HepG2 (cell line): ENCODE data around the gene RPS14. TPM values are rescaled to one million over a fixed set of nuclear protein-coding genes. Genes with fewer than 3 reads are reported as not detected.

ENCODE experiments used
- ATAC-seq: fragments of 200-7000 bp; cut with Tn5 transposase; 3 replicates; pipeline ENCODE4 v1.9.1; 2020; ENCODE audit warnings: mild to moderate bottlenecking, moderate library complexity
- BruUV-seq: library from RNA; stranded (reverse); fragments of 400-500 nt; replicated peaks from 2 replicates; lab custom pipeline; 2021; lab: Mats Ljungman, UMichigan
- CTCF ChIA-PET: fragments of 300-600 bp; formaldehyde crosslinking; extraction: SDS; loops from one replicate; lab custom pipeline; 2021; ENCODE audit warnings: low total read pairs, inconsistent platforms, low intra/inter-chr PET ratio; lab: Yijun Ruan, JAX
- POLR2A ChIA-PET: fragments of 350-600 bp; sonication (Branson Sonifier 250); formaldehyde crosslinking; loops from one replicate; lab custom pipeline; 2020; ENCODE audit warnings: antibody characterized with exemption, inconsistent platforms; lab: Yijun Ruan, JAX
- DNase-seq: peaks from one replicate; pipeline ENCODE4 v3.0.0-alpha.2; 2015; ENCODE audit warnings: low spot score
- FAIRE-seq: peaks from 3 replicates; lab custom pipeline; 2011; peaks lifted over from hg19 to GRCh38; lab: Jason Lieb, UNC
- H2AFZ ChIP-seq: one replicate; pipeline ENCODE4 v1.6.1; 2011; ENCODE audit warnings: low read length, inconsistent platforms
- H3K27ac ChIP-seq: fragments of 300-600 bp; 3 replicates; pipeline ENCODE4 v1.8.0; 2011; ENCODE audit warnings: mixed run types, mild to moderate bottlenecking, mixed read lengths, low read length, inconsistent platforms; ENCODE audit not compliant: insufficient read depth; ENCODE audit errors: extremely low read length
- H3K27me3 ChIP-seq, 2 experiments: fragments of 200-600 bp in 1 of 2; 2 replicates in 1 of 2; 3 replicates in 1 of 2; pipeline versions ENCODE4 v1.6.0 to v1.8.0; 2011; ENCODE audit warnings: low read length in 2 of 2, mild to moderate bottlenecking in 2 of 2, moderate library complexity in 2 of 2, inconsistent platforms in 1 of 2; ENCODE audit not compliant: insufficient read depth in 2 of 2, control insufficient read depth in 1 of 2
- H3K36me3 ChIP-seq, 2 experiments: fragments of 200-600 bp in 1 of 2; replicated peaks in 1 of 2; 2 replicates in 1 of 2; 3 replicates in 1 of 2; pipeline versions ENCODE4 v1.5.1 to v1.8.0; 2011; ENCODE audit warnings: low read length in 2 of 2, inconsistent platforms in 1 of 2; ENCODE audit not compliant: insufficient read depth in 2 of 2, control insufficient read depth in 1 of 2
- H3K4me1 ChIP-seq: 2 replicates; pipeline ENCODE4 v1.5.1; 2012; ENCODE audit warnings: low read length, inconsistent platforms; ENCODE audit not compliant: insufficient read depth
- H3K4me2 ChIP-seq: 2 replicates; pipeline ENCODE4 v1.6.0; 2011; ENCODE audit warnings: low read depth, low read length, inconsistent platforms
- H3K4me3 ChIP-seq, 3 experiments: fragments of 200-600 bp in 1 of 3; sonication (generic), shearing (Covaris generic) in 1 of 3; replicated peaks in 1 of 3; 2 replicates each; pipeline ENCODE4 v1.5.1; 2011 to 2016; ENCODE audit warnings: low read length in 3 of 3, inconsistent platforms in 2 of 3, low read depth in 2 of 3, mild to moderate bottlenecking in 2 of 3, control low read depth in 1 of 3, mixed read lengths in 1 of 3; ENCODE audit not compliant: insufficient read depth in 1 of 3
- H3K79me2 ChIP-seq: one replicate; pipeline ENCODE4 v1.6.1; 2011; ENCODE audit warnings: low read length, inconsistent platforms; ENCODE audit not compliant: insufficient read depth
- H3K9ac ChIP-seq: 2 replicates; pipeline ENCODE4 v1.6.0; 2011; ENCODE audit warnings: mild to moderate bottlenecking, low read depth, low read length, inconsistent platforms; ENCODE audit not compliant: insufficient read depth
- H3K9me3 ChIP-seq: 2 replicates; pipeline ENCODE4 v1.5.1; 2012; ENCODE audit warnings: mild to moderate bottlenecking, low read length
- H4K20me1 ChIP-seq: 2 replicates; pipeline ENCODE4 v1.6.0; 2011; ENCODE audit warnings: inconsistent platforms, mild to moderate bottlenecking, low read length, moderate library complexity; ENCODE audit not compliant: insufficient read depth
- ATM ChIP-seq: fragments of 450-650 bp; IDR thresholded peaks from 2 replicates; pipeline ENCODE4 v1.7.1; 2017; ENCODE audit warnings: mild to moderate bottlenecking, borderline replicate concordance
- KAT7 ChIP-seq: IDR thresholded peaks from 2 replicates; pipeline ENCODE4 v1.6.1; 2018; ENCODE audit warnings: borderline replicate concordance, missing compliant biosample characterization
- MEIS2 ChIP-seq: sonication (generic); formaldehyde crosslinking; IDR thresholded peaks from 2 replicates; pipeline ENCODE4 v1.9.0; 2021; ENCODE audit warnings: mild to moderate bottlenecking, missing genetic modification reagents
- PITX1 ChIP-seq: sonication (generic); formaldehyde crosslinking; IDR thresholded peaks from 2 replicates; pipeline ENCODE4 v1.5.1; 2020; ENCODE audit warnings: mild to moderate bottlenecking, missing genetic modification reagents
- ZNF138 ChIP-seq: sonication (generic); formaldehyde crosslinking; IDR thresholded peaks from 2 replicates; pipeline ENCODE4 v1.5.0; 2020; ENCODE audit warnings: mild to moderate bottlenecking, low read depth, missing genetic modification reagents
- ZNF20 ChIP-seq: sonication (generic); formaldehyde crosslinking; IDR thresholded peaks from 2 replicates; pipeline ENCODE4 v1.4.0; 2020; ENCODE audit warnings: mild to moderate bottlenecking, moderate library complexity, missing genetic modification reagents
- ZNF713 ChIP-seq: sonication (generic); formaldehyde crosslinking; IDR thresholded peaks from 2 replicates; pipeline ENCODE4 v1.4.0; 2020; ENCODE audit warnings: mild to moderate bottlenecking, missing genetic modification reagents
- WGBS: methylation state at CpG from one replicate; pipeline ENCODE4 v1.1.6; 2017; ENCODE audit warnings: low lambda C conversion rate; 5-methylcytosine and 5-hydroxymethylcytosine counted together
- in situ Hi-C: cut with HindIII; loops from 2 replicates; pipeline ENCODE4 v1.10.0; 2017; ENCODE audit warnings: low pct_unique_long_range_greater_than_20kb; ENCODE audit not compliant: extremely low pct_ligation_motif_present
- intact Hi-C: fragments of 100-400 bp; cut with micrococcal nuclease; formaldehyde crosslinking; loops from one replicate; pipeline ENCODE4 v1.10.0; 2022; ENCODE audit not compliant: unreplicated experiment
- polyA plus RNA-seq, 8 experiments: library from polyadenylated mRNA; depleted of rRNA in 3 of 8; stranded (reverse) in 7 of 8; unstranded in 1 of 8; fragments of >200 nt; fragmentation: Illumina TruSeq in 4 of 8; extraction: Trizol in 4 of 8; gene quantifications; 2 replicates each; pipeline versions ENCODE4 v1.2.1 to v1.2.3, GENCODE V29; 2011 to 2016; ENCODE audit warnings: low read depth in 4 of 8, missing spikeins in 1 of 8, mixed read lengths in 1 of 8; ENCODE audit not compliant: insufficient read depth in 1 of 8
- total RNA-seq, 5 experiments: library from RNA; depleted of rRNA; stranded (reverse); fragments of >200 nt; fragmentation: Illumina TruSeq; extraction: Trizol; gene quantifications; 2 replicates each; pipeline ENCODE4 v1.2.3, GENCODE V29; 2016; ENCODE audit warnings: low read depth in 1 of 5
- TF ChIP-seq, protein P1 (sequence below): sonication (generic); formaldehyde crosslinking; IDR thresholded peaks from 2 replicates; pipeline ENCODE4 v1.5.1; 2020; ENCODE audit warnings: missing genetic modification reagents, mild to moderate bottlenecking, borderline replicate concordance

The RPS14 gene
- total and polyA plus RNA-seq, 2 of the 13 experiments (the other 11 are each of a cell fraction or from before 2014, with no cell fraction given), result 2,116 to 3,295 TPM

DNA sequence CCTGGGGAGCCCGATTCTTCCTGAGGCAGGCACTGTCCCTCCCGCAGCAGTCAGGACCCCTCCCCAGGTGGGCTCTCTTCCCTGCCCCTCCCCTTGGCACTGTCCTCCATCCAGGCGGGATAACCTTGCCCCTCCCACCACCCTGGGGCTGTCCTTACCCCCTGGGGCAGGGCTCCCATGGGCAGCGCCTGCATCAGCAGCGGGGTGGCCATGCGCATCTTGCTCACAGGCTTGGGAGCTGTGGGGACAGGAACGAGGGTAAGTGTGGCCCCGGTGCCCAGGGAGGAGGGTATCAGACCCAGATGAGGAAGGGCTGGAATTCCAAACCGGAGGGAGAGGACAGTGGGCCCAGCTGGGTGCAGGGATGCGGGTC, 42.8 kb downstream of the RPS14 start:
- ATAC-seq, result no peak
- POLR2A ChIA-PET, result interaction anchor here (1.3 kb wide), 1 partner anchor 43 kb away, joined by 3 read pairs; the partner anchor contains the start of gene RPS14
- Histone ChIP-seq H3K4me3 (no peak overlapping the region), H3K27me3 (no peaks in the 10 kb centered on the region), H3K4me2 (no peak overlapping the region), H3K27ac (no peak overlapping the region), H3K4me1 (peaks cover 20% of the 10 kb centered on the region), H3K79me2 (peaks cover 5% of the 10 kb centered on the region), H3K9ac (no peak overlapping the region), H3K9me3 (no peaks in the 10 kb centered on the region), H4K20me1 (no peaks in the 10 kb centered on the region), H2AFZ (no peak overlapping the region), H3K36me3 (peaks cover 6 to 21% of the 10 kb centered on the region in 2 experiments; a peak in 4 of 5 replicates)
- 91% methylated on average over 10 of the region's 10 CpGs for WGBS
- in situ Hi-C loops (no loop called here), intact Hi-C loops (no loop called here)
- CTCF ChIA-PET, result no interaction called here
- no peak for DNase-seq
- no peak for TF ChIP-seq ZNF713 (CRISPR knock-in tag)
- no peak for TF ChIP-seq ZNF20
- no peak for TF ChIP-seq ATM
- TF ChIP-seq KAT7, result no peak
- TF ChIP-seq PITX1, result no peak
- TF ChIP-seq, protein P1, sequence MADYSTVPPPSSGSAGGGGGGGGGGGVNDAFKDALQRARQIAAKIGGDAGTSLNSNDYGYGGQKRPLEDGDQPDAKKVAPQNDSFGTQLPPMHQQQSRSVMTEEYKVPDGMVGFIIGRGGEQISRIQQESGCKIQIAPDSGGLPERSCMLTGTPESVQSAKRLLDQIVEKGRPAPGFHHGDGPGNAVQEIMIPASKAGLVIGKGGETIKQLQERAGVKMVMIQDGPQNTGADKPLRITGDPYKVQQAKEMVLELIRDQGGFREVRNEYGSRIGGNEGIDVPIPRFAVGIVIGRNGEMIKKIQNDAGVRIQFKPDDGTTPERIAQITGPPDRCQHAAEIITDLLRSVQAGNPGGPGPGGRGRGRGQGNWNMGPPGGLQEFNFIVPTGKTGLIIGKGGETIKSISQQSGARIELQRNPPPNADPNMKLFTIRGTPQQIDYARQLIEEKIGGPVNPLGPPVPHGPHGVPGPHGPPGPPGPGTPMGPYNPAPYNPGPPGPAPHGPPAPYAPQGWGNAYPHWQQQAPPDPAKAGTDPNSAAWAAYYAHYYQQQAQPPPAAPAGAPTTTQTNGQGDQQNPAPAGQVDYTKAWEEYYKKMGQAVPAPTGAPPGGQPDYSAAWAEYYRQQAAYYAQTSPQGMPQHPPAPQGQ (CRISPR knock-in tag), result no peak
- no peak for TF ChIP-seq ZNF138
- no peak for TF ChIP-seq MEIS2 (CRISPR knock-in tag)
- BruUV-seq, result no TSS peak
- FAIRE-seq, result no peak
